ENCODE data around the gene CACNA1A.

CACNA1A gene

DNA sequence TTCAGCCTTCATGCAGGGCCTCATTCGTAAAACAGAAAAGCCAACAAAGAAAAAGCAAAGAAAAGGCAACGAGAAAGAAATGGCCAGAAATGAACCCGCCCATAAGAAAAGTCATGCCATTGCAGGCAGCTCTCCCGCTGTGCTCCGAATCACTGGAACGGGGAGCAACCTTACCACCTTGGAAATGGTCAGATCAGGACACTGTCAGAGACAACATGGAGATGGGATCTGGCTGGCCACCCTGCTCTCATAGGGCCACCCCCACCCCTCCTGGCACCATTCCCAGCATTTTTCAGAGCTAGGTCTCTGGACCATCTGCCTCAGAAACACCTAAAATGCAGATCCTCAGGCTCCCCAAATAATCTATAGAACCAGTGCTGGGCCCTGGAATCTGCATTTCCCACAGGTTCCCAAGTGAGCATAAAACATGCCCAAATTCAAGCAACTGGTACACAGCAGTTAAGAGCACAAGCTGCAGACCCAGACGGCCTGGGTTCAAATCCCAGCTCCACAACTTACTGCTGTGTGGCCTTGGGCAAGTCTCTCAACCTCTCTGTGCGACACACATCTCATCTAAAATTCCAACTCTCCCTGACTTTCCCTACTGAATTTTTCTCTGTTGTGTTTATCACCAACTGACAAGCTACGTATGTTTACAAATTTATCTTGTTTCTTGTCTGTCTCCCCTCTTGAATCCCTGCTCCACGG is 204.5 kb downstream of the CACNA1A start:
- no peak for DNase-seq

- DNase-seq: no peak
These were observed 205.8 kb downstream of the CACNA1A start for GRCh38 chr19:13300421-13301030.

- no peak for DNase-seq
These were observed 206.4 kb downstream of the CACNA1A start for GRCh38 chr19:13299838-13300237.

DNA sequence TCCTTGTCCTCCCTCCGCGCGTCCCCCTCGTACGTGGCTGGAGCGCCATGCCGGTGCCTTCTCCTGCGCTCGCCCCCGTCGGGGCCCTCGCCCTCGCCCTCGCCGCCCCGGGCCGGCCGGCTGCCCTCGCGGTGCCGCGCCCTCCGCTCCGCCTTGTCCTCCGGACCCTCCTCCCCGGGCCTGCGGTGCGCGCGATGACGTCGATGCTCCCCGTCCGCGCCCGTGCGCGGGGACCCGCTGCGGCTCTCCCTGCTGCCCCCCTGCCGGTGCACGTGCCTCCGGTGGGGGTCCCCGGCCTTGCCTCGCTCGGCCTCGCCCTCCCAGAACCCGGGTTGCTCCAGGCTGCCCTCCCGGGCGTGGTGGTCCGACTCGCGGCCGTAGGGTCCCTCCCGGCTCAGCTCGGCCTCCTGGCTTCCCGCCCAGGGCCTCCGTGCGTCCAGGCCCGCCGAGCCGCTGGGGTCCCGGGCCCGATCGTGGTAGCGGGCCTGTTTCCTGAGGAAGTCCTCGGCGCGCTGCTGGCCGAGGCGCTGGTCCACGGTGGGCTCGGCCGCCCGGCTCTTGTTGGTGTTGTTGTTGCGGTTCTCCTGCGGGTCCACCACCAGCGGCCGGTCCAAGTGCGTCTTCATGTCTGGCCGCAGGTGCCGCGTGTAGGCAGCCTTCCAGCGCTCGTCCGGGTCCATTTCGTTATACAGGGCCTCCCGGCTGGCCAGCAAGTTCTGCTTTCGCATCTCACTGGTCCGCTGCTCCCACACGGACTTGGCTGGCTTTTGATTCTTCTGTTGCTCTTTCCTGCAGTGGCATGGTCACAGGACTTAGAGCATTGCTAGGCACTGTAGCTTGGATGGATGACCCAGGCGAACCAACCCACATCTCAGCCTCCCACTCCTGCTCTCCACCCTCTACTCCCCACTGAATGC is 207.5 kb downstream of the CACNA1A start:
- no peak for DNase-seq

GRCh38 chr19:13297023-13297422 is 209.3 kb downstream of the CACNA1A start:
- no peak for DNase-seq

GRCh38 chr19:13294812-13295567 is 211.3 kb downstream of the CACNA1A start:
- DNase-seq: no peak

- no peak for DNase-seq
These were observed 214.4 kb downstream of the CACNA1A start for GRCh38 chr19:13291913-13292312.

DNA sequence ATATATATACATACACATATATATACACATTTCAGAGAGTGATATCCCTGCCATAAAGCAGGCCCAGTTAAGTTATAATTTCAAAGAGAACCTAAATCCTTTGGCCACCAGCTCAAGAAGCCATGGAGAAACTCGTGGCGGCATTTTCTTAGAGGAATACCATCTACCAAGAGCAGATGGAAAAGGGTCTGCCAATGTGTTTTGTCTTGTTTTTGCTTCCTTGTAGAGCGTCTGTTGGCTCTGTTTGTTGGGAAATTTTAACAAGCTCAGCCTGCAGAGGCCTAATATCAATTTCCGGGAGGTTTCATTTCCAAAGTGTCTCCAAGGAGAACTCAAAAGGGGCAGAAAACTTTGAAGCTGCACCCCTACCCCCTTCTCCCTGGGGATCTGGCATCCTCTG is 215.5 kb downstream of the CACNA1A start:
- DNase-seq: no peak

DNA sequence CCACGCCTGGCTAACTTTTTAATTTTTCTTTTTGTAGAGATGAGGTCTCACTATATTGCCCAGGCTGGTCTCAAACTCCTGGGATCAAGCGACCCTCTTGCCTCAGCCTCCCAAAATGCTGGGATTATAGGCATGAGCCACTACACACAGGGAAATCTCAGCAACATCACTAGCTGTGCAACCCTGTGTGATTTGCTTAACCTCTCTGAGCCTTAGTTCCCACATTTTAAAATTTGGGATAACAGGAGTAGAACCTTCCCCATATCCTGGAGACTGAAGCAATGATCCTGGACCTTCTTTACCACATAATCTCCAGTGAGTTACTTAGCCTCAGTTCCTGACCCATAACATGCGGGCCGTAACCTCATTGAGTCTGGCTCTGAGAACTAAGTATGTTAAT is 217.0 kb downstream of the CACNA1A start:
- DNase-seq: no peak

- DNase-seq: no peak
These were observed 219.9 kb downstream of the CACNA1A start for GRCh38 chr19:13286195-13286985.

- DNase-seq: no peak
These were observed 221.1 kb downstream of the CACNA1A start for GRCh38 chr19:13284929-13285928.

GRCh38 chr19:13283871-13284270 is 222.4 kb downstream of the CACNA1A start:
- DNase-seq: no peak

GRCh38 chr19:13282486-13283065 is 223.7 kb downstream of the CACNA1A start:
- DNase-seq: no peak

GRCh38 chr19:13281567-13282291 is 224.6 kb downstream of the CACNA1A start:
- DNase-seq: no peak

DNA sequence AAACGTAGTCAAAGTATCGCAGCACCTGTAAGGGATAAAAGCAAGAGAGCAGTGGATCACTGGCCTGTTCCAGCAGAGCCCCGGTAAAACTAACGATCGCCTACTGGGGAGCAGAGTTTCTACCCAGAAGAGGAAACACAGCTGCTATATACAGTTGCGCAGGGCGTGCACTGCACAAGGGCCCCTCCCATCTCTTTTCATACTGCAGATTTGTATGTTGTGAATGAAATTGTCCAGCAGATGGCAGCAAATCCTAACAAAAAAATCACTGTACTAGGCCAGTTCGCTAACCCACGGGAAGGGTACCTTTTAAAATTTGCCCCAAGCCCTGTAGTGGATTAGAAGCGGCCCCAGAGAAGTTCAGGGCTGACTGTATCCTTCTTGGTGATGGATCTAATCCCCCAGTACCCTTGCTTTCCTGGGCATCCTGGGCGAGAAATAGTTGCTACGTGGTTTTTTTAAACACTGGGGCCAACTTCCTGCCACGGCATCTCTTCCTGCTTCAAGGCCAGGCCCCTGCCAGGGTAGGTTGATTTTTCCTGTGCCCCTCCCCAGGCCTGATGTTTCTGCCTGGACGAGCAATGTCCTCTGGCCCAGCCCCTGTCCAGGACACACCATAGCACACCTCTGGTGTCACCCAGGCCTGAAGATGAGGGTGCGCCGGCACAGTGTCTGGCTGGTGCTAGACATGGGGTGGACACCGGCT is 229.0 kb downstream of the CACNA1A start:
- DNase-seq: peak; percentile 55

GRCh38 chr19:13275016-13275722 is 231.1 kb downstream of the CACNA1A start:
- DNase-seq: no peak

GRCh38 chr19:13270514-13271105 is 235.7 kb downstream of the CACNA1A start:
- DNase-seq: no peak

GRCh38 chr19:13269348-13269747 is 236.9 kb downstream of the CACNA1A start:
- no peak for DNase-seq
